Brain microvascular endothelial cell (primary cell): ENCODE results near the gene RAB25.

Source experiments
- DNase-seq: peaks from one replicate; pipeline ENCODE4 v3.0.0-alpha.2; 2020
- H3K27ac ChIP-seq: fragments of 250-450 bp; sonication (Bioruptor Pico); 2 replicates; pipeline ENCODE4 v1.5.1; 2020; ENCODE audit warnings: mild to moderate bottlenecking, moderate library complexity
- H3K27me3 ChIP-seq: fragments of 250-450 bp; sonication (Bioruptor Pico); replicated peaks from 2 replicates; pipeline ENCODE4 v1.5.1; 2020; ENCODE audit warnings: mild to moderate bottlenecking
- H3K36me3 ChIP-seq: fragments of 250-450 bp; sonication (Bioruptor Pico); replicated peaks from 2 replicates; pipeline ENCODE4 v1.5.1; 2020; ENCODE audit warnings: mild to moderate bottlenecking
- H3K4me3 ChIP-seq: 2 replicates; pipeline ENCODE4 v1.5.1; 2011; ENCODE audit warnings: low read depth, mild to moderate bottlenecking, control low read depth, low read length, moderate library complexity
- in situ Hi-C: cut with HindIII; loops from 2 replicates; pipeline ENCODE4 v1.10.0; 2017; ENCODE audit warnings: low sequenced_read_pairs, low pct_ligation_motif_present
- TF ChIP-seq, protein P1 (sequence below): IDR thresholded peaks from 2 replicates; pipeline ENCODE4 v1.5.1; 2011; ENCODE audit warnings: low read depth, mild to moderate bottlenecking, moderate library complexity, low read length, control low read depth, inconsistent platforms; ENCODE audit errors: missing control alignments

The RAB25 gene

DNA sequence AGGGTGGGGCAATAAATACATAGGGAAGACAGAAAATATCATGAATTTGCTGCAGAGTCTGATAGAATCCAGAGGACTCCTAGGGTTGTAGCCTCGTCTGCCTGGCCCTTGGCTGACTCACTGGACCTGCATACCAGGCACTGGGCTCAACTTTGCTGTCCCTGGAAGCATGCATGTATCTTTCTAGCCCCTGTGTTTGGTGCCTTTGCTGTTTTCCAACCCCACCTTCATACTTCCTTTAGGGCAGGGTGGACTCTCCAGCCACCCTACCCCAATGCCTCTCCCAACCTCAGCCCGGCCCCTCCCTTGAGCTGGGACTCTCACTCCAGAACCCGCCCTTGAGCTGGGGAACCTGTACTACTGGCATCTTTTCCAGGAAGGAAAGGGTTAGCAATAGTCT is 1.2 kb downstream of the RAB25 start:
- H3K4me3 ChIP-seq = no peak overlapping the region
- peak; percentile 38 for DNase-seq
- in situ Hi-C loops = no loop called here
- no peaks in the 10 kb centered on the region for H3K36me3 ChIP-seq
- TF ChIP-seq, protein P1, sequence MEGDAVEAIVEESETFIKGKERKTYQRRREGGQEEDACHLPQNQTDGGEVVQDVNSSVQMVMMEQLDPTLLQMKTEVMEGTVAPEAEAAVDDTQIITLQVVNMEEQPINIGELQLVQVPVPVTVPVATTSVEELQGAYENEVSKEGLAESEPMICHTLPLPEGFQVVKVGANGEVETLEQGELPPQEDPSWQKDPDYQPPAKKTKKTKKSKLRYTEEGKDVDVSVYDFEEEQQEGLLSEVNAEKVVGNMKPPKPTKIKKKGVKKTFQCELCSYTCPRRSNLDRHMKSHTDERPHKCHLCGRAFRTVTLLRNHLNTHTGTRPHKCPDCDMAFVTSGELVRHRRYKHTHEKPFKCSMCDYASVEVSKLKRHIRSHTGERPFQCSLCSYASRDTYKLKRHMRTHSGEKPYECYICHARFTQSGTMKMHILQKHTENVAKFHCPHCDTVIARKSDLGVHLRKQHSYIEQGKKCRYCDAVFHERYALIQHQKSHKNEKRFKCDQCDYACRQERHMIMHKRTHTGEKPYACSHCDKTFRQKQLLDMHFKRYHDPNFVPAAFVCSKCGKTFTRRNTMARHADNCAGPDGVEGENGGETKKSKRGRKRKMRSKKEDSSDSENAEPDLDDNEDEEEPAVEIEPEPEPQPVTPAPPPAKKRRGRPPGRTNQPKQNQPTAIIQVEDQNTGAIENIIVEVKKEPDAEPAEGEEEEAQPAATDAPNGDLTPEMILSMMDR = no peak
- H3K27ac ChIP-seq = no peak overlapping the region
- H3K27me3 ChIP-seq = no peaks in the 10 kb centered on the region

- in situ Hi-C loops = no loop called here
- Histone ChIP-seq H3K27ac (no peak overlapping the region), H3K27me3 (no peaks in the 10 kb centered on the region), H3K4me3 (no peak overlapping the region), H3K36me3 (no peaks in the 10 kb centered on the region)
- DNase-seq = no peak
- TF ChIP-seq, protein P1 = no peak
Measured at GRCh38 chr1:156063997-156064285, 3.0 kb downstream of the RAB25 start.

- no peak overlapping the region for H3K27ac ChIP-seq
- H3K36me3 ChIP-seq = no peaks in the 10 kb centered on the region
- in situ Hi-C loops = no loop called here
- H3K27me3 ChIP-seq = no peaks in the 10 kb centered on the region
- TF ChIP-seq, protein P1 = no peak
- H3K4me3 ChIP-seq = no peak overlapping the region
- DNase-seq = no peak
Measured at GRCh38 chr1:156064615-156065014, 3.7 kb downstream of the RAB25 start.

GRCh38 chr1:156065212-156065611 is 4.3 kb downstream of the RAB25 start:
- in situ Hi-C loops = no loop called here
- H3K27me3 ChIP-seq = no peaks in the 10 kb centered on the region
- no peak overlapping the region for H3K27ac ChIP-seq
- no peak for DNase-seq
- TF ChIP-seq, protein P1 = no peak
- no peaks in the 10 kb centered on the region for H3K36me3 ChIP-seq
- H3K4me3 ChIP-seq = no peak overlapping the region

DNA sequence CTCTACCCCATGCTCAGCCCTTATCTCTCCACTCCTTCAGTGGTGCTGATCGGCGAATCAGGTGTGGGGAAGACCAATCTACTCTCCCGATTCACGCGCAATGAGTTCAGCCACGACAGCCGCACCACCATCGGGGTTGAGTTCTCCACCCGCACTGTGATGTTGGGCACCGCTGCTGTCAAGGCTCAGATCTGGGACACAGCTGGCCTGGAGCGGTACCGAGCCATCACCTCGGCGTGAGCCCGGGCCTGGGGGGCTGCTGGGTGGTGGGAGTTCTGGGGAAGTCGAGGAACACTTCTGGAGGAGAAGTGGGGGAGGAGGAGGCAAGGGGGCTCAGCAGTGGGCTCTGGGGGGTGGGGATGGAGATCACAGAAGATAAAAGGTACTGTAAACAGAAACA is 4.9 kb downstream of the RAB25 start:
- TF ChIP-seq, protein P1 = no peak
- in situ Hi-C loops = no loop called here
- Histone ChIP-seq H3K36me3 (no peaks in the 10 kb centered on the region), H3K4me3 (no peak overlapping the region), H3K27me3 (no peaks in the 10 kb centered on the region), H3K27ac (no peak overlapping the region)
- no peak for DNase-seq

GRCh38 chr1:156067262-156067661 is 6.3 kb downstream of the RAB25 start:
- Histone ChIP-seq H3K4me3 (no peak overlapping the region), H3K27me3 (no peaks in the 10 kb centered on the region), H3K36me3 (no peaks in the 10 kb centered on the region), H3K27ac (no peak overlapping the region)
- TF ChIP-seq, protein P1 = no peak
- DNase-seq = no peak
- in situ Hi-C loops = no loop called here
